ENCODE data around the gene THAP4.
"Not testable (repeated sequence)": the region's sequence is repeated elsewhere in the genome, so short reads cannot be mapped to it uniquely, and the experiment has no call there.

The THAP4 gene

DNA sequence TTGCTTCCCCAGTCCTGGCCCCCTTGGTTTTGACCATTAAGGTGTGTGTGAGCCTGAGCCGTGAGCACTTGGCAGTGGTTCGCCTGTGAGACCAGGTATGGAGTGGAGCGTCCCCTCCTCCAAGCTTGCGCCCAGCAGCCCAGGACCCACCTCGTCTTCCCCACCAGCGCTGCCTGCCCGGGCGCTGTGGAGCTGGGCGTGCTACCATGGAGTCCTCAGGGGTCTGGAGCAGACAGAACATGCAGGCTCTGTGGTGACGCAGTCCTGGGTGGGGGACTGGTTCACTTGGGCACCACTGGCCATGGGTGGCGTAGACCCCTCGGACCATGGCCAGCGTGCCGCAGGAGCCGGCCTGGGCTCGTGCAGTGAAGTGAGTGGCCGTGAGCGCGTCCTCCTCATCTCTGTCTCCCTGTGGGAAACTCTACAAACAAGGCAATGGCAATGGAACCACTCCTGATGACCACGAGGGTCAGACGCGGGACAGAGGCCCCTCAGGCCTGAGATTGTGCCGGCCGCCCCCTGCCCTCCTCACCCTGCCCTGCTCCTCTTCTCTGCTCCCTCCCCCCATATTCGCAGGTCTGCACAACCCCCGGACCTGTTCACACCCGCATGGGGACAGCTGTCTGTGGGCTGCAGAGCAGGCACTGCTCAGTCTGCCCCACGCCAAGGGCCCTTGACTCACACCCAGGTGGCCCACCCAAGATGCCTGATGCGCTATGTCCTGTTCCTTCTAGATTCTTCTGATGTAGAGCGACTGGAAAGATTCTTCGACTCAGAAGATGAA, 34.7 kb upstream of the THAP4 start:
- Mint-ChIP-seq H3K27ac (no peak overlapping the region), H3K27me3 (ENCODE audit: low read depth) (no peaks in the 10 kb centered on the region), H3K9me3 (no peaks in the 10 kb centered on the region)

DNA sequence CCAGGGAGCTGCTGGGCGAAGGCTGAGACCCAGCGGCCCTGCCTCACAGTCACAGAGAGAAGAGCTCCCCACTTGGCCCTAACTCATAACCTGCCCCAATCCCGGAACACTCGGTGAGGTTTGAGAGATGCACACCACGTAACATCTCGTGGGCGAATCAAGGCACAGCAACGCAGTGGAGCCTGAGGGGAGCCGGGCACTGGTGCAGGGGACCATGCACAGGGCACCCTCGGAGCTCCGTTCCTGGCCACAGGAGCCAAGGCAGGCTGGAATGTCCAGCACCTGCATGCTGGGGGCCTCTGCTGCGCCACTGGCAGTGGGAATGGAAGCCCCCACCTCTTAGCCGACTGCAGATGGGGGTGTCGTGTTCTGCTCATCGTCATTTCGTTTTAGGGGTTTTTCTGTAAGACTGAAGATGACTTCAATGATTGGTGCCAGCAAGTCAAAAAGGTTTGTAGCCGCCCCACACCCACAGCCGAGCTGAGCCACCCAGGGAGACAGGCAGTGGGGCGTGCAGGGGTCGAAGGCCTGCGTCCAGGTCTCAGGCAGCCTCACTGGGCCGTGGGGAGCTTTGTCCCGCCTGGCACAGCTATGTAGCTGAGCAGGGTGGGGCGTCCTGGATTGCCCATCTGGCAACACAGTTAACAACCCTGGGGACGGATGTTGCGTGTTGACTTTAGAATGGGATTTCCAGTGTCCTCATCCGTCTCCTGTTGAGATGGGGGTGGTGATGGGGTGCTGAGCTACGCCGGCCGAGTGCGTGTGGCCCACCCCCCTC, 33.6 kb upstream of the THAP4 start:
- Mint-ChIP-seq H3K27ac (no peak overlapping the region), H3K4me1 (ENCODE audit: low read depth) (peaks cover 4% of the 10 kb centered on the region), H3K27me3 (ENCODE audit: low read depth) (no peaks in the 10 kb centered on the region), H3K36me3 (ENCODE audit: low read depth) (peaks cover 12% of the 10 kb centered on the region), H3K4me3 (no peak overlapping the region), H3K9me3 (no peaks in the 10 kb centered on the region)

More for the DNA sequence above, 34.7 kb upstream of the THAP4 start:
- peaks cover 9% of the 10 kb centered on the region for H3K36me3 Mint-ChIP-seq (ENCODE audit: low read depth)
- peaks cover 4% of the 10 kb centered on the region for H3K4me1 Mint-ChIP-seq (ENCODE audit: low read depth)
- H3K4me3 Mint-ChIP-seq: no peak overlapping the region

- no peaks in the 10 kb centered on the region for H3K9me3 Mint-ChIP-seq
- peaks cover 5% of the 10 kb centered on the region for H3K4me1 Mint-ChIP-seq (ENCODE audit: low read depth)
- H3K27me3 Mint-ChIP-seq (ENCODE audit: low read depth): no peaks in the 10 kb centered on the region
- H3K27ac Mint-ChIP-seq: no peak overlapping the region
- H3K4me3 Mint-ChIP-seq: no peak overlapping the region
- peaks cover 12% of the 10 kb centered on the region for H3K36me3 Mint-ChIP-seq (ENCODE audit: low read depth)
These were observed 31.9 kb upstream of the THAP4 start for GRCh38 chr2:241668839-241669238.

GRCh38 chr2:241668354-241668753, 31.4 kb upstream of the THAP4 start:
- Mint-ChIP-seq H3K36me3 (ENCODE audit: low read depth) (peaks cover 7% of the 10 kb centered on the region), H3K9me3 (no peaks in the 10 kb centered on the region), H3K27ac (no peak overlapping the region), H3K4me3 (no peak overlapping the region), H3K4me1 (ENCODE audit: low read depth) (peaks cover 2% of the 10 kb centered on the region), H3K27me3 (ENCODE audit: low read depth) (no peaks in the 10 kb centered on the region)

GRCh38 chr2:241666627-241667400, 29.9 kb upstream of the THAP4 start:
- Mint-ChIP-seq H3K4me1 (ENCODE audit: low read depth) (peaks cover 2% of the 10 kb centered on the region), H3K36me3 (ENCODE audit: low read depth) (peaks cover 7% of the 10 kb centered on the region), H3K4me3 (no peak overlapping the region), H3K9me3 (no peaks in the 10 kb centered on the region), H3K27me3 (ENCODE audit: low read depth) (no peaks in the 10 kb centered on the region), H3K27ac (no peak overlapping the region)

DNA sequence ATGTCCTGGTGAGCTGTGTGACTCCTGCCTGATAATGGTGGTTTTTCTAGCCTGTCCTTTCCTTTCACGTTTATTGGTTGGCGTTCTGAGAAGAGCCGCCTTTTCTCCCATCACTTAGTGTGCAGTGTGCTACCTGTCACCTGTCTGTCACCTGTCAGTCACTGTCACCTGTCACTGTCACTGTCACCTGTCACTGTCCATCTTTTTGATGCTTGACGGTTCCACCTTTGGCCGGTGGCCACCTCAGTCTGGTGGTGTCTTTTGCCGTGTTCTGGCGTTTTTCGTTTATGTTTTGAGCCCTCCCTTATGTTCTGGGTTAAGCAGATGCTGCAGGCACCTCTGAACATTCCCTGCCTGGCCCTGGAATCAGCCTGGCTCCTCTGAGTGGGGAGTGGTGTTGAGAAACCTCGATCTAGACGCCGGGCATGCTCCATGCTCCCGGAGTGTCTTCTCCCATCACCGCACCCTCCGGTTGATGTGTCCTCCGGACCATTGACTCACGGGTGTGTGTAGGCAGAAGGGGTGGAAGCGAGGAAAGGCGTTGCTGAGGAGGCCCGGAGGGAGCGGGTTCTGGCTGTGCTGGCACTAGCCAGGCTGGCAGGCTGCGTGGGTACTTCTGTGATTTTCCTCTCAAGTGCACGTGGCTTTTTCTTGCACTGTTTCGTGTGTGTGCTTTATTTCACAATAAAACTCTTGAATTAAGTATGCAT, 28.9 kb upstream of the THAP4 start:
- H3K27ac Mint-ChIP-seq: no peak overlapping the region
- H3K4me3 Mint-ChIP-seq: no peak overlapping the region
- H3K4me1 Mint-ChIP-seq (ENCODE audit: low read depth): peaks cover 2% of the 10 kb centered on the region
- peaks cover 9% of the 10 kb centered on the region for H3K36me3 Mint-ChIP-seq (ENCODE audit: low read depth)
- H3K9me3 Mint-ChIP-seq: no peaks in the 10 kb centered on the region
- H3K27me3 Mint-ChIP-seq (ENCODE audit: low read depth): no peaks in the 10 kb centered on the region

DNA sequence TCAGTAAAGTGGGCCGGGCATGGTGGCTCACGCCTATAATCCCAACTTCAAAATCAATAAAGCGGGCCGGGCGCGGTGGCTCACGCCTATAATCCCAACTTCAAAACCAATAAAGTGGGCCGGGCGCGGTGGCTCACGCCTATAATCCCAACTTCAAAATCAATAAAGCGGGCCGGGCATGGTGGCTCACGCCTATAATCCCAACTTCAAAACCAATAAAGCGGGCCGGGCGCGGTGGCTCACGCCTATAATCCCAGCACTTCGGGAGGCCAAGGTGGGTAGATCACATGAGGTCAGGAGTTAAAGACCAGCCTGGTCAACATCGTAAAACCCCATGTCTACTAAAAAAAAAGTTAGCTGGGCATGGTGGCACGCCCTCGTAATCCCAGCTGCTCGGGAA, 25.8 kb upstream of the THAP4 start:
- not testable (repeated sequence) for H3K4me1 Mint-ChIP-seq (ENCODE audit: low read depth); H3K4me3 Mint-ChIP-seq; H3K27ac Mint-ChIP-seq; H3K27me3 Mint-ChIP-seq (ENCODE audit: low read depth); H3K9me3 Mint-ChIP-seq
- H3K36me3 Mint-ChIP-seq (ENCODE audit: low read depth): peaks cover 18% of the 10 kb centered on the region

DNA sequence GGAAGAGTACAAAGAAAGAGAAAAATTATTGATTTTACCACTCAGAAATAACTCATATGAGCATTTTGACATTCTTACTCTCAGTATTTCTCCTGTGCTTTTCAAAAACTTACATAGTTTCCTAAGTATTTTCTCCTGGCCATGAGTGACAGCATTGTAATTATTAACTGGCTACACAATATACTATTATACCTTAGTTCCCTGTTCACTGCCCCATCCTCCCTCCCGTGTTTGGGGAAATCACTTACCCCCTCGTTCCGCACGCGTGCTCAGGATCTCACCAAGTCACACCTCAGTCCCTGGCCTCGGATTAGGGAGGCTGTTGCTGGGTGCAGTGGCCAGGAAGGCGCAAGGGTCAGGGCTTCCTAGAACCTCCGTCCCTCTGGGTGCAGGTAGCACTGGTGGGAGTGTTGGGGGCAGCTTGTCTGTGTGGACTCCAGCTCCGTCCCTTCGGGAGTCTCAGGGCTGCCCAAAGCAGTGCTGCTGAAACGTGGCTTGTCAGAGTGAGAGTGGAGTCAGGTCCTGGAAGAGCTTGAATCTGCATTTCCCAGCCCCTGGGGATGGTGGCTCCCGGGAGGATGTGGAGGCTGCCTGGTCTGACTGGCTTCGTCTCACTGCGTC, 23.7 kb upstream of the THAP4 start:
- H3K27me3 Mint-ChIP-seq (ENCODE audit: low read depth): no peaks in the 10 kb centered on the region

GRCh38 chr2:241659150-241659739, 22.3 kb upstream of the THAP4 start:
- Mint-ChIP-seq H3K27me3 (ENCODE audit: low read depth) (no peaks in the 10 kb centered on the region), H3K4me3 (no peak overlapping the region), H3K36me3 (ENCODE audit: low read depth) (peaks cover 30% of the 10 kb centered on the region), H3K27ac (no peak overlapping the region), H3K9me3 (no peaks in the 10 kb centered on the region), H3K4me1 (ENCODE audit: low read depth) (no peaks in the 10 kb centered on the region)

More for the DNA sequence above, 23.7 kb upstream of the THAP4 start:
- peaks cover 2% of the 10 kb centered on the region for H3K4me1 Mint-ChIP-seq (ENCODE audit: low read depth)
- H3K27ac Mint-ChIP-seq: no peak overlapping the region
- H3K9me3 Mint-ChIP-seq: no peaks in the 10 kb centered on the region
- peaks cover 26% of the 10 kb centered on the region for H3K36me3 Mint-ChIP-seq (ENCODE audit: low read depth)
- no peak overlapping the region for H3K4me3 Mint-ChIP-seq

GRCh38 chr2:241658296-241658695, 21.3 kb upstream of the THAP4 start:
- Mint-ChIP-seq H3K27me3 (ENCODE audit: low read depth) (no peaks in the 10 kb centered on the region), H3K36me3 (ENCODE audit: low read depth) (peaks cover 30% of the 10 kb centered on the region), H3K4me3 (no peak overlapping the region), H3K27ac (no peak overlapping the region), H3K4me1 (ENCODE audit: low read depth) (no peaks in the 10 kb centered on the region), H3K9me3 (no peaks in the 10 kb centered on the region)

DNA sequence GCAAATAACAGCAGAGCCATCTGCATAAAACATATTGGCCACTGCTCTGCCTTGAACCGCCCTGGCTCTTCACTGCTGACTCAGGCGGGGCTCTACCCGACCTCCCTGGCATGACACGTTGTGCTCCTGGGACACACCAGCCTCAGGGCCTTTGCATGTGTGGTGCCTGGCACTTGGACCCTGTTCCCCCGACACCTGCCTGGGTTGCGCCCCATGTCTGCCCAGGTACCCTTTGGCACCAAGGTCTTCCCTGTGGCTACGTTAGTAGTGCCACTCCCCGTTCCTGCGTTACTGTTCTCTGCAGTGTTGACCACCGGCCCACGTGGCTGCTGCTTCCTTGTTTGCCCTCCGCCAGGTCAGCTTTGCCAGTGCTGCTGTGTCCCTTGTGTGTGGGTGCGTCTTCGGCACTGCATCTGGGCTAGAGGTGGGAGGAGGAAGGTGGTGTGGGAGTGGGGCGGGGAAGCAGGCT, 20.9 kb upstream of the THAP4 start:
- no peaks in the 10 kb centered on the region for H3K4me1 Mint-ChIP-seq (ENCODE audit: low read depth)
- no peak overlapping the region for H3K27ac Mint-ChIP-seq
- no peaks in the 10 kb centered on the region for H3K9me3 Mint-ChIP-seq
- no peaks in the 10 kb centered on the region for H3K27me3 Mint-ChIP-seq (ENCODE audit: low read depth)
- no peak overlapping the region for H3K4me3 Mint-ChIP-seq
- H3K36me3 Mint-ChIP-seq (ENCODE audit: low read depth): peaks cover 30% of the 10 kb centered on the region

GRCh38 chr2:241656190-241656741, 19.3 kb upstream of the THAP4 start:
- no peak overlapping the region for H3K27ac Mint-ChIP-seq
- peaks cover 29% of the 10 kb centered on the region for H3K36me3 Mint-ChIP-seq (ENCODE audit: low read depth)
- H3K27me3 Mint-ChIP-seq (ENCODE audit: low read depth): no peaks in the 10 kb centered on the region
- H3K4me3 Mint-ChIP-seq: no peak overlapping the region
- no peaks in the 10 kb centered on the region for H3K4me1 Mint-ChIP-seq (ENCODE audit: low read depth)
- no peaks in the 10 kb centered on the region for H3K9me3 Mint-ChIP-seq

DNA sequence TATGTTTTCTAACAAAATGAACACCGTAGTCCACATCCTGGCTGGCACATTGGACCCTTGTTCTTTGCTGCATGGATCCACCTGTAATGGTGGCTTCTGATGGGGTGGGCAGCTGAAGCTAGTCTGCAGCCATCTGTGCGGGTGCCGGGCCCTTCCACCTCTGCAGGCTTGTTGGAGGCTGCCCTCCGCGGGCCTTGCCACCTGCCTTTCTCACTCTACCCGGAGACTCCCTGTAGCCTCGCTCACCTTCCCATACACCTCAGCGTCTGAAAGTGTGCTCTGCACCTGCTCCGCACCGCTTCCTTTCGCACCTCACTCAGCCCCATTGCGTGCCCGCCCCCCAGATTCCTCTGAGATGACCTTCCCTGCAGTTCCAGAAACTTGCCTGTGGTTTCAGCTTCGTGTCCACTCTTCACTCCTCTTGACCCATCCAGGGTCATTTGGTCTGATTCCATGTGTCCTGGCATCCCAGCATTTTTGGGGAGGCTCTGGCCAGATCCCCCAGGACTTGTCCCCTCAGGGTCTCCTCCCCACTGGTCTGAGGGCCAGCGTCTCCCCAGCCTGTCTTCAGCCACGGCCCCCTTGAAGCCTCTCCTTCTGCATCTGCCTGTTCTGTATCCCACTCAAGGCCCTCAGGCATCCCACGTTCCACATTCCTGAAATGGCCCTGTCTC, 18.7 kb upstream of the THAP4 start:
- Mint-ChIP-seq H3K27me3 (ENCODE audit: low read depth) (no peaks in the 10 kb centered on the region), H3K4me1 (ENCODE audit: low read depth) (no peaks in the 10 kb centered on the region), H3K27ac (no peak overlapping the region), H3K9me3 (no peaks in the 10 kb centered on the region), H3K36me3 (ENCODE audit: low read depth) (peaks cover 31% of the 10 kb centered on the region), H3K4me3 (no peak overlapping the region)
